ENCODE data around the gene FFAR1.

FFAR1 gene

GRCh38 chr19:35360880-35361420, 13.2 kb downstream of the FFAR1 start:
- no peaks in the 10 kb centered on the region for H3K9me3 ChIP-seq
- H3K4me3 ChIP-seq (ENCODE audit: low read depth in 1 of 2, low read length in 1 of 2) = no peak overlapping the region
- no peaks in the 10 kb centered on the region for H3K36me3 ChIP-seq
- no peak overlapping the region for H3K27ac ChIP-seq
- TF ChIP-seq CTCF (IDR thresholded peaks at IDR 0.05) = no peak
- peaks cover 13 to 14% of the 10 kb centered on the region in 2 experiments for H3K4me1 ChIP-seq (ENCODE audit: control insufficient read depth in 1 of 2, insufficient read depth in 1 of 2, low read depth in 1 of 2, low read length in 1 of 2)
- peaks cover 22% of the 10 kb centered on the region for H3K27me3 ChIP-seq

GRCh38 chr19:35362261-35363000, 14.7 kb downstream of the FFAR1 start:
- no peak for TF ChIP-seq CTCF (IDR thresholded peaks at IDR 0.05)
- no peak overlapping the region for H3K27ac ChIP-seq
- H3K27me3 ChIP-seq = peaks cover 22% of the 10 kb centered on the region
- no peaks in the 10 kb centered on the region for H3K9me3 ChIP-seq
- H3K36me3 ChIP-seq = no peaks in the 10 kb centered on the region
- H3K4me1 ChIP-seq (ENCODE audit: control insufficient read depth in 1 of 2, insufficient read depth in 1 of 2, low read depth in 1 of 2, low read length in 1 of 2) = peaks cover 10% of the 10 kb centered on the region in 2 experiments
- no peak overlapping the region for H3K4me3 ChIP-seq (ENCODE audit: low read depth in 1 of 2, low read length in 1 of 2)

GRCh38 chr19:35363001-35363590, 15.4 kb downstream of the FFAR1 start:
- Histone ChIP-seq H3K27me3 (peaks cover 22% of the 10 kb centered on the region), H3K9me3 (no peaks in the 10 kb centered on the region)

GRCh38 chr19:35363711-35364425, 16.2 kb downstream of the FFAR1 start:
- no peak overlapping the region for H3K4me3 ChIP-seq (ENCODE audit: low read depth in 1 of 2, low read length in 1 of 2)
- no peak overlapping the region for H3K27ac ChIP-seq
- peaks cover 22% of the 10 kb centered on the region for H3K27me3 ChIP-seq
- TF ChIP-seq CTCF (IDR thresholded peaks at IDR 0.05) = no peak
- no peaks in the 10 kb centered on the region for H3K36me3 ChIP-seq
- no peaks in the 10 kb centered on the region for H3K9me3 ChIP-seq
- H3K4me1 ChIP-seq (ENCODE audit: control insufficient read depth in 1 of 2, insufficient read depth in 1 of 2, low read depth in 1 of 2, low read length in 1 of 2) = no peaks in the 10 kb centered on the region

More at GRCh38 chr19:35363001-35363590, 15.4 kb downstream of the FFAR1 start:
- no peak overlapping the region for H3K4me3 ChIP-seq (ENCODE audit: low read depth in 1 of 2, low read length in 1 of 2)
- no peak for TF ChIP-seq CTCF (IDR thresholded peaks at IDR 0.05)
- H3K4me1 ChIP-seq (ENCODE audit: control insufficient read depth in 1 of 2, insufficient read depth in 1 of 2, low read depth in 1 of 2, low read length in 1 of 2) = peaks cover 3 to 4% of the 10 kb centered on the region in 2 experiments
- H3K36me3 ChIP-seq = no peaks in the 10 kb centered on the region
- H3K27ac ChIP-seq = no peak overlapping the region

- Histone ChIP-seq H3K36me3 (no peaks in the 10 kb centered on the region), H3K4me1 (ENCODE audit: control insufficient read depth in 1 of 2, insufficient read depth in 1 of 2, low read depth in 1 of 2, low read length in 1 of 2) (no peaks in the 10 kb centered on the region), H3K9me3 (no peaks in the 10 kb centered on the region), H3K27me3 (peaks cover 22% of the 10 kb centered on the region), H3K4me3 (ENCODE audit: low read depth in 1 of 2, low read length in 1 of 2) (no peak overlapping the region), H3K27ac (no peak overlapping the region)
- no peak for TF ChIP-seq CTCF (IDR thresholded peaks at IDR 0.05)
Observed at GRCh38 chr19:35365303-35365702, 17.6 kb downstream of the FFAR1 start.

All from neutrophil (primary cell).